NCI-H524 (cell line): ENCODE data around the gene HCRTR1.
A peak's percentile ranks its signal among the peaks of the same experiment; 100 is the strongest.

Experiments
- DNase-seq, 2 experiments: peaks; one replicate each; lab custom pipeline; 2025; lab: John Stamatoyannopoulos, UW

The HCRTR1 gene

DNA sequence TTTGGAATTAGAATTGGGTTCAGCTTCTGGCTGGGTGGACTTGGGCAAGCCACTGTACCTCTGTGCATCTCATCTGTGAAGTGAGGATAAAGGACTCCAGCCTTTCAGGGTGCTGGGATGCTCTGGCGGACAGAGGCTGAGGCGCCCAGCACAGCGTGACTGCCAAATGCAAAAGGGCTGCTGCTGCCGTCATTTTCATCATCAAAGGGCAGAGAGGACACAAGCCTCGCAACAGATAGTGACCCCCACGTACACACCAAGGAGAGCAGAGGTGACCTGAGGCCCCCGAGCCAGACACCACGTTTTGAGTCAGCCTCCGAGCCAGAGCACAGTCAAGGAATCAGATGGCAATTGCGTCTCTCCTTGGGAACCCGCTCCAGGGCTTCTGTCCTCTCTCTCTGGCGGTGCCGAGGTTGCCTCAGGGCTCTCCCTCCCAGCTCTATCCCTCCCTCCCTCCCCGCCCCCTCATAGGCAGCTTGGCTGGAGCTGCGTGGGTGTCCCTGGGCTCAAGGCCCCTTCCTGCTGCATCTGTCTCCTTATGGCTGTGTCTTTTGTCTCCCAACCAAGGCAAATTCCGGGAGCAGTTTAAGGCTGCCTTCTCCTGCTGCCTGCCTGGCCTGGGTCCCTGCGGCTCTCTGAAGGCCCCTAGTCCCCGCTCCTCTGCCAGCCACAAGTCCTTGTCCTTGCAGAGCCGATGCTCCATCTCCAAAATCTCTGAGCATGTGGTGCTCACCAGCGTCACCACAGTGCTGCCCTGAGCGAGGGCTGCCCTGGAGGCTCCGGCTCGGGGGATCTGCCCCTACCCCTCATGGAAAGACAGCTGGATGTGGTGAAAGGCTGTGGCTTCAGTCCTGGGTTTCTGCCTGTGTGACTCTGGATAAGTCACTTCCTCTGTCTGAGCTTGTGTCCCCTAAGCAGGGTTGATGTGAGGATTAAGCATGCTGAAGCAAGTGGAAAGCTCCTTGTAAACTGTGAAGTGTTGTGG is 9.0 kb downstream of the HCRTR1 start:
- peak; percentile 5 to 47 for DNase-seq

DNA sequence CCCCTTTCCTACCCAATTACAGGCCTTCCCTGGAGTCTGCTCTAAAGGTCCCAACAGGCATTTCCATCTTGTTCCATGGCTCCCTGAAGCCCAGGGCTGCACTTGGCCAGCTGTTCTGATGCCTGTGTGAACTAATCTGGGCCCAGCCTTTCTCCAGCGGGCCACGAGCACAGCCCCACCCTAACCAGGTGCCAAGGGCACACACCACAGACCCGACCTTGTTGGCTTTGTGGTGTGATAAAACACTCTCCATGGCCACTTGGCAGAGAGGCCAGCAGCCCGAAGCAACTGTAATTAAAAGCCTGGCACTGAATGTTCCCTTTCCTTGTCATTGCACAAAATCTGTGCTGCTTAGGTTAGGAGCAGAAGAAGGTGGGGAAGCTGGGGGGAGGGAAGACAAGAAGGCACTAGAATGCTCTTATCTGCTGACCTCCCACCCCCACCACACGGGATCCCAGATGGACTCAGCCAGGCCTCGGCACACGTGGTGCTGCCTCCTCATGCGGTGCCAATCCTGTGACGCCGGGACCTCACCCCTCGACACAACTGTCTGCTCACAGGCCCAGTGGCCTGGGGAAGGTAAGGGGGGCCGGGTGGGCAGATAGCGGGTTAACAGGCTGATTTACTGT is 9.9 kb downstream of the HCRTR1 start:
- DNase-seq = peak; percentile 87 to 90

GRCh38 chr1:31627930-31628559 is 10.6 kb downstream of the HCRTR1 start:
- DNase-seq = peak; percentile 90 to 91

DNA sequence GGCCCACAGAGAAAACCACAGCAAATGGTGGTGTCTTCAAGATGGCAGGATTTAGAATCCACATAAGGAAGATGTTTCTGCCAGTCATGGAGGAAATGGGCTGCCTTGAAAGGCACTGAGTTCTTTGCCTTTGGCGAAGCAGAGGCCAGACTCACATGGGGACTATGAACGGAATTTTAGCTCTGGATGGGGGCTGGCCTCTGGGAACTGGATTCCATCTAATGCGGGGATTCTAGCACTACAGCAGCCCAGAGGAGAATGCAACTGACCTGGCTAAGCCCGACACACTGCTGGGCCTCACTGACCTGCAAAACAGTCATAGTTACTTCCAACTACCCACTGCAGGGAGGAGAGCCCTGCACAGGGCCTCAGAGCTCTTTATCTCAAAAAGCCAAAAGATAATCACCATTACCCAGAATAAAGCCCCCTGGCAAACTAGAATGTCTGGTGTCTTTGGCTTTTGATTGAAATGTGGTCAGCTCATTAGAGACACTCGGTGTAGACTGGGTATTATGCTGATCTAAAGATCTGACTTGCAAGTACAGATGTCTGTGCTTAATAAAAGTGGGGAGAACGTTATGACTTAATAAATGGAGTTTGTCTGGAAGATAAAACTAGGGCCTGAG is 11.6 kb downstream of the HCRTR1 start:
- no peak for DNase-seq

- no peak for DNase-seq
Observed at GRCh38 chr1:31632649-31633048, 15.2 kb downstream of the HCRTR1 start.

DNA sequence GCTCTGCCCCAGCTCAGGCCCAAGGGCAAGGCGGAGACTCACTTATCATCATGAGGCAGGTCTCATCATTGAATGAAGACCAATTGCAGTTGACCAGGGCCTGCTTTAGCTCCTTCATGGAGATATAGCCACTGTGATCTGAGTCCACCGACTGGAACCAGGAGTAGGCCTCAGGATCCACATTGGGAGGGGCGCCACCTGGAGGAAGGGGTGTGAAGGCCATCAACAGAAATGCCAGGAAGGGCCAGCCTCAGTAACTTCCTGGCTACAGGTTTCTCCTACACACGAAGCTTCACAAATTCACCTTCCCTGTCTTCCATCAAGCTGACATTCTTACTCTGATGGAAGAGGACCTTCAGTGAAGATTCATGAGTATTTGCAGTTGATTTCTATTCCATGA is 15.6 kb downstream of the HCRTR1 start:
- DNase-seq = no peak

- DNase-seq = peak in 1 of 2 experiments; percentile 12
Observed at GRCh38 chr1:31637915-31638673, 20.6 kb downstream of the HCRTR1 start.

DNA sequence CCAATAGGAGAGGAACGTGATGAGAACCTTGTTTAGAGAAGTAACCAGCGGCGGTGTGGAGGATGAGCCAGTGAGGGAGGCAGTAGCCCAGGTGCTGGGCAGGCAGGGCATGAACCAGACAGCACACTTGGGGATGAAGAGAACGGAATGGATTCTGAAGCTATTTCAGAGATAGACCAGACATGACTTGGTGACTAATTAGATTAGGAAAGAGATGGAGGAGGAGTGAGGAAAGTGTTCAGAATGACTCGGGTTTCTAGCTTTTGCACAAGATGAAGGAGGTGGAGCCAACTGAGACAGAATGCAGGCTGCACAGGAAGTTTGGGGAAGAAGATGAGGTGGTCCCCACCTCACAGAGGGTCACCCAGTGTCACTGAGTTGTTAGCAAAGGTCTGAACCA is 22.1 kb downstream of the HCRTR1 start:
- DNase-seq = no peak

GRCh38 chr1:31640179-31640578 is 22.7 kb downstream of the HCRTR1 start:
- DNase-seq = no peak

DNA sequence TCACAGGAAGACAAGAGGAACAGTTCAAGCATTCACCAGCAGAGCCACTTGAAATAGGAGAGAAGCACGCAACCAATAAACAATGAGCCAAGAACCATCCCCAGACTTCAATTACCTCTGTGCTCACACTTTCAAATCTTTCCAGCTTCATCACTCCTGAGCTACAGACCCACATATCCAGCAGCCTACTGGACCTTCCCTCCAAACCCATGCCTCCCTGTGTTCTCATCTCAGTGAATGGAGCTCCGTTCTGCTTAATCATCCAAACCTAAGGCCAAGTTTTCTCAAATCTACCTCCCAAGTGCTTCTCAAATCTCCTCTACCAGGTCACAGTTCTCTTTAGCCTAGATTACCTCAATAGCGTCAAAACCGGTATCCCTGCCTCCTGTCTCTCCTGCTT is 23.5 kb downstream of the HCRTR1 start:
- DNase-seq = no peak

- DNase-seq = no peak
Observed at GRCh38 chr1:31642366-31642765, 24.9 kb downstream of the HCRTR1 start.

- no peak for DNase-seq
Observed at GRCh38 chr1:31642897-31643296, 25.4 kb downstream of the HCRTR1 start.

DNA sequence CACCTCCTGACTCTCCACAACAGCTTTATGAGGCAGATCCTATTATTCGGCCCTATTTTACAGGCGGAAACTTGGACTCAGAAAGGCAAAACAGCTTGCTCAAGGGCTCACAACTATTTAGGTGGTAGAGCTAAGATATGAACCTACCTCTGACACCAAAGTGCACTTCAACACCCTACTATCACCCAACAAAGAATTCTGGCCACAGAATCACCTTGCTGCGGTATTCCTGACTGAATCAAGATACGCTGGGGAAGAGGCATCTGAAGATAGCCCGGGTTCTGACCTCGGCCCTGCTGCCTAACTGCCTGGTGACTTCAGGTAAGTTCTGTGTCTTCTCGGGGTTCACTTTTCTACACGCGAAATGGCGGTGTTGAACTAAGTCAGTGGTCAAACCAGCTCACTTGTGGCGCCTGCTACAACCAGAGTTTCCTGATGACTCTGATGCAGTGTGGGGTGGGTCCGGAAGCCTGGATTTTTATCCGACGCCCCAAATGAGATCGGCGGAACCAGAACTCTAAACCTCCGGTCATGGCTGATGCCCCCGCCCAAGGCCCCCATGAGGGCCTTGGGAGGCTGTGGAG is 26.6 kb downstream of the HCRTR1 start:
- no peak for DNase-seq

- peak; percentile 96 to 97 for DNase-seq
Observed at GRCh38 chr1:31644560-31645273, 27.2 kb downstream of the HCRTR1 start, which contains the start of gene PEF1. PEF1 (minus strand) TSS chr1:31644876; CDS start chr1:31644864, 12 bp downstream.

- DNase-seq = no peak
Observed at GRCh38 chr1:31645274-31645568, 27.7 kb downstream of the HCRTR1 start.

- no peak for DNase-seq
Observed at GRCh38 chr1:31646259-31646960, 28.9 kb downstream of the HCRTR1 start.

- DNase-seq = no peak
Observed at GRCh38 chr1:31647106-31647505, 29.6 kb downstream of the HCRTR1 start.

DNA sequence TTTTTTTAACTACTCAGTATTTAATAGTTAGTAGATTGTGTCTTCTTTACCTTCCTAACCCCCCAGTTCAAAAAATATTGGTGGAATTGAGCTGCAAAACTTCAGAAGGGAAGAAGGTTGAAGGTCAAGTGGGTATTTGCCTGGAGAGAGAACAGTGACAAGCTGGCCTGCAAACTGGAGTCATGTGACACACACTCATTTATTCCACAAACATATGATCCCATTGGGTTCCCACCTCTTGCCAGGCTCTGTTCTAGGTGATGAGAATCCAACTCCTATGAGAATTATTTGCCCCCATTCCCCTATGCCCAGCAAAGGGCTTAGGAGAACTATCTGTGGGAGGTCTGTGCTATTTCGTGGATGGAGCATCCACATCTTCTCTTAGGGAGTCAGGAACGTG is 30.7 kb downstream of the HCRTR1 start:
- DNase-seq = peak in 1 of 2 experiments; percentile 21

DNA sequence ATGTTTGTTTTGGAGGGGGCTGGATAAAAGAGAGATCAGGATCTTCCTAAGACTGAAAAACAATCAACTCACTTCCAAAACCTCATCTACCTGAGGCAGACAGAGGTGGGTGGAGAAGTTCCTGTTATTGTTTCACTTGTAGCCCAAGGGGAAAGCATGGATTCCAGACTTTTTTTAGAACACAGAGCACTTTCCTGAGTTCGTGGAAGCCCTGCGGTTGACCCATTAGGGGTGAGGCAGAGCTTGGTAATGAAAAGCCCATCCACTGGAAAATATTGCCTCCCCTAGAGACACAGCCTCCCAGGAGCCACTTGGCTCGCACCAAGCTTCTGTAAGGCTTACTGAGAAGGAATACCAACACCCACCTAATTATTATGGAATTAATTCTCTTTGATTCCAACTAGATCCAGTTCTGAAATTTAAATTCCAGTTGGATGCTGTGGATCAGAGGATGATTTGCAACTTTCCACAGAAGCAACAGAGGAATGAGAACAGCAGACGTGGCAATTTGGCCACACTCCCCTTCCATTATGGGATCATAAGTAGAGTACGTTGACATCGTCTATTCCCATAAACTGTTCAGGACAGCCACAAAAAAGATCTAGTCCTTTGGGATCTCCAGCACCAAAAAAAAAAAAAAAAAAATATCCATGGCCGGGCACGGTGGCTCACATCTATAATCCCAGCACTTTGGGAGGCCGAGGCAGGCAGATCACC is 31.3 kb downstream of the HCRTR1 start:
- no peak for DNase-seq
